PC-3 (cell line): ENCODE results near the gene MS4A6E.
A peak's percentile ranks its signal among the peaks of the same experiment; 100 is the strongest.

Experiments used
- CTCF ChIP-seq: fragments of 300-600 bp; sonication (generic); conservative IDR thresholded peaks from 2 replicates; pipeline ENCODE4 v1.5.1; 2017; ENCODE audit warnings: antibody characterized with exemption, low read depth, mild to moderate bottlenecking, low read length
- EZH2 ChIP-seq: fragments of 300-600 bp; sonication (generic); IDR thresholded peaks from one replicate; pipeline ENCODE4 v1.6.1; 2017; ENCODE audit warnings: antibody characterized with exemption, mild to moderate bottlenecking, low read length; ENCODE audit not compliant: unreplicated experiment
- EZH2phosphoT487 ChIP-seq: fragments of 300-600 bp; sonication (generic); IDR thresholded peaks from 2 replicates; pipeline ENCODE4 v1.6.1; 2018; ENCODE audit warnings: mild to moderate bottlenecking, antibody characterized with exemption, low read length, borderline replicate concordance

GRCh38 chr11:60370252-60370810, 43.3 kb downstream of the MS4A6E start:
- TF ChIP-seq CTCF (peak; percentile 17; the same call in 1 of the 2 replicates), EZH2 (no peak), EZH2phosphoT487 (no peak)
